H4 (cell line): ENCODE results near the gene LEO1. TPM values are rescaled to one million over a fixed set of nuclear protein-coding genes. Genes with fewer than 3 reads are reported as not detected.

Experiments used
- DNase-seq: peaks from one replicate; pipeline ENCODE4 v3.0.0-alpha.2; 2015; ENCODE audit warnings: low spot score
- total RNA-seq: library from RNA; depleted of rRNA; stranded (reverse); fragments of >200 nt; shearing (Covaris generic); gene quantifications from 2 replicates; pipeline ENCODE4 v1.2.3, GENCODE V29; 2014; rRNA removed

Gene LEO1
- 24.2 and 31.9 TPM in 2 replicates for total RNA-seq

GRCh38 chr15:51971375-51972133, at the start of gene LEO1:
LEO1 (minus strand) TSS chr15:51971778; CDS start chr15:51971745, 33 bp downstream.
- peak; percentile 96 for DNase-seq

- peak; percentile 86 for DNase-seq
Measured at GRCh38 chr15:52021128-52021671, 49.6 kb upstream of the LEO1 start.

DNA sequence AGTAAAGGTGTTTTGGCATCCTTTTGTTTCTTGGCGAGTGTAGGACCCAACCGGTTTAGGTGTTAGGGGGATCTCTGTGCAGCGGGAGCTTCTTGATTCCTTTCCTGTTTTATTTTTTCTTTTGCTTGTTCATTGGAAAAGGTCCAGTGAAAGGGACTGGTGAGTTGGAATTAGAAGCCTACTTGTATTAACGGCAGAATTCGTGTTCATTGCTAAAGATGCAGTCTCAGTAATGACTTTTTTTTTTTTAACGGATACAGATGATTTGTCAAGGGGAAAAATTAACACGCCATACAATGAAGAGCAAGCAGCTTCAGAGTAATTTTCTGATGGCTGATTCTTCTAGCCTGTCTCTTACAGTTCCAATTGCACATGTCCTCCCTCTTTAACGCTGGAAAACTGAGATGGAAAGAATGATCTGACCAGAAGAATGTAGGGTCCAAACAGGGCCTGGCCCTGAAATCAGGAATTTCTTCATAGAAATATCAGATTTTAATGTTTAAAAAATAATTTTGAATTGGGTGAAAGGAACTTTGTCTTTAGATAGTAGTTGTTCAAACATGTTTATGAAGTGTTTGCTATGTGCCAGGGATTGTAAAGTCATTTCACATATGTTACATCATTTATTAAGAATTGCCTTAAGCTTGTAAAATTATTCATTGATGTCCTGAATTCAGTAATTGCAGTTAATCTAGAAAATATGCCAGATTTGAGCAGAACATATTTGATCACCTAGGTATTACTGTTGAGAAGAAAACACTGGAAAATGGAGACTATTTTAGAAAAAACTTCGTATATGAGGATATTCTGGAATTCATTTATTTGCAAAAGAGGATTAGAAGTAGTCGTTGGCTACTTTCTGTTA, 48.9 kb upstream of the LEO1 start:
- no peak for DNase-seq

DNA sequence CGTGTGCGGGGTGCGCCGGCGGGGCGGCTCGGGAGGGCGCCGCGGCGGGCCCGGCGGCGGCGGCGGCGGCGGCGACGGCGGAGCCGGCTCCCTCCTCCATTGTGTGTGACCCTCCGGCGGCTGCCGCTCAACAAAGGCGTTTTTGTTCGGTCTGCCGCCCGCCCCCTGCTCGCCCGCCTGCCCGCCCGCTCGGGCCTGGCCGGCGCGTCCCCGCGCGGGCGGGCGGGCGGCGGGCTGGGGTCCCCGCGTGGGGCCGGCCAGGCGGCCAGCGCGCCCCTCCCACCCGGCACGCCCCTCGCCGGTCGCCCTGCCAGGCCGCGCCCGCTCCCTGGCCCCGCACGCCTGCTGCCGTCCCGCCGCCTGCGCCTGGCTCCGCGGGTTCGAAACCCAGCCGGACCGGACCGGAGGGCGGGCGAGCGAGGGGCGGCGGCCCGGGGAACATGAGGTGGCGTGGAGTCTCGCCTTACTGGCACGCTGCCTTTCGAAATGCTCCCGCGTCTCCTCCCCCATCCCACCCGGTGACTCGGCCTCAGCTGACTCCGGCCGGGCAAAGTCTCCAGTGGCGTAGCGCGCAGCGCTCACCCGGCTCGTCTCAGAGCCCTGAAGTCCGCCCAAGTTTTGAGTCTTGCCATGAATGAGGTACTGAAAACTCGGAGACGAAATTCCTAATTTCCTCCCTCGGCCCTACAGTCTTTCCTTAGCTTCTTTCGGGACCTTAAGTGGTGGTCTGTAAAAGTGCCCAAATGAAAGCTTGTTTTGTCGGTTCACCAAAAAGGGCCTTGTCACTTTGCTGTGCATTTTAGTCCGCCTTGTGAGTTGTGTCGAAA, 48.0 kb upstream of the LEO1 start:
- DNase-seq = peak; percentile 77

GRCh38 chr15:52018693-52019393, 47.3 kb upstream of the LEO1 start, which contains the start of gene MAPK6:
MAPK6 (plus strand) TSS chr15:52019219; CDS start chr15:52046461, 27,242 bp downstream.
- peak; percentile 80 for DNase-seq

- no peak for DNase-seq
Measured at GRCh38 chr15:52018244-52018643, 46.7 kb upstream of the LEO1 start.

GRCh38 chr15:52016316-52016715, 44.7 kb upstream of the LEO1 start:
- no peak for DNase-seq

GRCh38 chr15:52014616-52015015, 43.0 kb upstream of the LEO1 start:
- no peak for DNase-seq

DNA sequence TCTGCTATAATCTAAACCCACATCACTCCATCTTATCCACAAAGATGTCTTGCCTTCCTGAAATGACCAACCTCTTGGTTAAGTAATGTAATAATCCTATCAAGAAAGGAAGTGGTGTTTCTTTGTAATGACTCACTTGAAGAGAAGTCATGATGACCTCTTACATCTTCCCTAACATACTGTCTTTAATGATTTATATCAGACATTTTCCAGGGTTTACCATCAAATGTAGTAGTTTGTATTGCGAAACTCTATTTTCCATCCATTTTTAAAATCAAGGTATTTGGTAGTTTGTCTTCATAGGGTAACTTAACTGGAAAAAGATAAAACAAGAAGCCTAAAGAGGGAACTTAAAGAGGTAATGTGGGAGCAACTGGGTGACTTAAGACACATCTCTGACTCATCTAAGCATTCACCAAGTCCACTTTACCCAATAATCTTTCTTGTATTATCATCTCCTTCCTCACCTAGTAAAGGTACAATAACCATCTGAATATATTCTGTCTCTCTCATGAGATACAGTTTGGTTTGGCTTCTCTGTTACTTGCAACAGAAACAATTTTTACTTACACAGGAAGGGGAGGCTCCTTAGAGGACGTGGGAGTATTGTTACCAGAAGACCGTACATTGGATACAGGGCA, 41.7 kb upstream of the LEO1 start:
- DNase-seq = no peak

- DNase-seq = no peak
Measured at GRCh38 chr15:52012210-52012609, 40.6 kb upstream of the LEO1 start.

DNA sequence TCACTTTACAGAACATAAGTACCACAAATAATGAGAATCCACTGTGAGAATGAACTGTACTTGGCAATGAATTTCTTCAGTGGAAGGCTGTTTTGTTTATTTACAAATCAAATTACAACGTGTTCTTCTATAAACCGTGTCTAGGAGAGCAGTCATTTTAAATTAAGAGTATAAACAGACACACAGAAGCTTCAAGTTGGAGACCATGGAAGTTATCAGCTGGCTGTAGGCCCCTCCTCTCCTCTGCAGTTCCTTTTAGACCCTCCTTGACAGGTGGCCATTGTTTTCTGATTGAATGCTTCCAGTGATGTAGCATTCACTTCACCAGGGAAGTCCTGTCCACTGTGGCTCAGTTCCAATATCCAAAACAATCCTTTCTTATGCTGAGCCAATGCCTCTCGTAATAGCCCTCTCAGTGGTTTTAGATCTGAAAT, 40.1 kb upstream of the LEO1 start:
- peak; percentile 23 for DNase-seq

GRCh38 chr15:52010633-52011595, 39.3 kb upstream of the LEO1 start:
- peak; percentile 78 for DNase-seq

GRCh38 chr15:52008698-52009434, 37.3 kb upstream of the LEO1 start:
- peak; percentile 47 for DNase-seq

DNA sequence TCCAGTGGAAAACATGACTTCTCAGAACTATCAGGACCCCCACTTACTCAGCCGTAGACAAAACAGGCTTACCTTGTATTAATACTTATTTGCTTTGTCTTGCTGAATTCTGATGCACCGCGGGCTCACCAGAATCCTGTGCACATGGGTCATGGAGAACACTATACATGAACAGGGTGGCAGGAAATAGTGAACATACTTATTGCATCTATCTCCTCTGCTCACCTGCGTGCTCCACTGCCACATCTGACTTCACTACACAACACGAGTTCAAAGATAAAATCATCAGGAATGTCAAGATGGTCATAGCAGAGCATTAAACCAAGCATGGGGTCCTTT, 36.8 kb upstream of the LEO1 start:
- no peak for DNase-seq

DNA sequence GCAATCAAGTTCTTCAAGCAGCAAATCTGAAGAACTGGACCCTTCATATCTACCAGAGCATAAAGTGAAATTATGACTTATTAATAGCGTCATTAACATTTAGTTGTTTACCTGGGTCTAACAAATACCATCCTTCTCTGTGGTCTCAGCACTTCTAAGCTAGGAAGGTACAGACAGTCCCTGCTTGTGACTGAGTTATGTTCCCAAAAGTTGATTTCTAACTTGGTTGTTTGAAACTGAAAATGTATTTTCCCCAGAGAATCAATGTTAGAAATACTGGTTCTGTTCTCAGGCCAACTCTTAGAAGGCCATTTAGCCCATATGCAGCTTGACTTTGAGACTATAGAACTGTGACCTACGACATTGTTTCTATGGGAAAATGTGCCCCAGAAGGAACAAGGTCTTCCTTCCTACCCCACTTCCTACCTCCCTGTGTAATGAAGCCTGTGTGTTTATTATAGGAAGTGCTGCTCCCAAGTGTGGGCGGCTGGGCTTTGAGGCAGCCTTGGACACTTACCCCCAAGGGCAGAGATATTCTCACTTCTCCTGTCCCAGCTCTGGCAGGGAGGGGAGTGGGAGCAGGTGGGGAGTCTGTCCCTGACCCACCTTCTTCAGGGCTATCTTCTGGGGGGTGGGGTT, 35.2 kb upstream of the LEO1 start:
- no peak for DNase-seq

DNA sequence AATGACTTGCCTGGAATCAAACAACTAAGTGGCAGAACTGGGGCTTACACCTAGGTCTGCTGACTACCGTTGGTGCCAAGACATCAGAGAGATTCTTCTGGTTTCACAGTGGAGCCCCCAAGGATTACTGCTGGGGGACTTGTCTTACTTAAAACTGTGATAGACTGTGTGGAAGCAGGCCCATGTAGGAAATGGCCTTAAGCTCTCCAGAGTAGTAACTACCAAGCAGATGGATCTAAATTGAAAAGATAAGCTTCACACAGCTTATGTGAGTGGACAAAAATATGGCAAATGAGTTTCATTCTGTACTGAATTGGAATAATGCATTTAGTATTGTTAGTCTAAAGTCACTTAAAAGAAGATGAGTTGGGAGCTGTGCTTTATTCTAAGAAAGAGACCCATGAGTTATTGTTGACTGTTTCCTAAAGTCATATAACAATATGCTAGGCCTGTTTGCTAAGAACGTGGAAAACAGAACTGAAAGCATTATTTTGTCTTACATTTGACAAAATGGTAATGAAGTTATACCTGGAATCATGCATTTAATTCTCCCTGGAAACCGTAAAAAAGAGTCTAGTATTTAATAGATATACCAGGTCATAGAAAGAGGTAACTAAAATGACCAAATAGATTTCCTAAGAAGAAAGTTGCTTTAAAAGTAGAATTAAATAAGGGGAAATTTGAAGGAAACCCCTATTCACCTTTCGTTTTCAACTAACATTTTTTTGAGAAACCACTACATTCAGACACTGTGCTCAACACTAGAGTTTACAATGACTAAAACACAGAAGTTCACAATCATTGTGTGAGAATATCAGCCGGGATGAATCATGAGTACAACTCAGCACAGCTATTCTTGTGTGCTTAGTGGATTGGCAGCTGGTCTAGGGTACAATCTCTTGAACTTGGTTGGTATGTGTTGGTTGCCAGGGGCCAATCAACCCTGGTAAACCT, 34.4 kb upstream of the LEO1 start:
- DNase-seq = no peak

- DNase-seq = no peak
Measured at GRCh38 chr15:52004806-52005205, 33.2 kb upstream of the LEO1 start.
